ENCODE data around the gene MCTP2. TPM values are rescaled to one million over a fixed set of nuclear protein-coding genes. Genes with fewer than 3 reads are reported as not detected.

Gene MCTP2
- polyA plus RNA-seq, 1 experiment, result 18.1 TPM

- no peaks in the 10 kb centered on the region for H3K27me3 ChIP-seq (ENCODE audit: control insufficient read depth, insufficient read depth, low read length)
- H3K4me3 ChIP-seq (ENCODE audit: low read depth, low read length), result no peak overlapping the region
- ChIA-PET CTCF (no interaction called here), POLR2A (no interaction called here)
- H3K27ac ChIP-seq (ENCODE audit: low read depth, low read length), result no peak overlapping the region
- no peak for DNase-seq (ENCODE audit: low read depth, low spot score)
- H3K9me3 ChIP-seq (ENCODE audit: control insufficient read depth, insufficient read depth, low read length), result no peaks in the 10 kb centered on the region
- TF ChIP-seq CTCF (IDR thresholded peaks at IDR 0.05; ENCODE audit: low read depth, low read length), result no peak
Observed at GRCh38 chr15:94272251-94272898, 41.0 kb downstream of the MCTP2 start.

- POLR2A ChIA-PET, result no interaction called here
- DNase-seq (ENCODE audit: low read depth, low spot score), result no peak
- no peaks in the 10 kb centered on the region for H3K9me3 ChIP-seq (ENCODE audit: control insufficient read depth, insufficient read depth, low read length)
- H3K27me3 ChIP-seq (ENCODE audit: control insufficient read depth, insufficient read depth, low read length), result no peaks in the 10 kb centered on the region
- no peak overlapping the region for H3K27ac ChIP-seq (ENCODE audit: low read depth, low read length)
- H3K4me3 ChIP-seq (ENCODE audit: low read depth, low read length), result no peak overlapping the region
- CTCF ChIA-PET, result interaction anchor here (1.3 to 1.5 kb wide), 2 partner anchors 50 to 154 kb away, joined by 3 read pairs; no protein-coding TSS in a partner anchor
- TF ChIP-seq CTCF (IDR thresholded peaks at IDR 0.05; ENCODE audit: low read depth, low read length), result no peak
Observed at GRCh38 chr15:94273826-94274225, 42.5 kb downstream of the MCTP2 start.

GRCh38 chr15:94274745-94275144, 43.4 kb downstream of the MCTP2 start:
- H3K4me3 ChIP-seq (ENCODE audit: low read depth, low read length), result no peak overlapping the region
- no peak for DNase-seq (ENCODE audit: low read depth, low spot score)
- no peaks in the 10 kb centered on the region for H3K27me3 ChIP-seq (ENCODE audit: control insufficient read depth, insufficient read depth, low read length)
- no peaks in the 10 kb centered on the region for H3K9me3 ChIP-seq (ENCODE audit: control insufficient read depth, insufficient read depth, low read length)
- no peak for TF ChIP-seq CTCF (IDR thresholded peaks at IDR 0.05; ENCODE audit: low read depth, low read length)
- CTCF ChIA-PET, result interaction anchor here (1.3 to 1.5 kb wide), 2 partner anchors 49 to 155 kb away, joined by 3 read pairs; no protein-coding TSS in a partner anchor
- POLR2A ChIA-PET, result no interaction called here
- no peak overlapping the region for H3K27ac ChIP-seq (ENCODE audit: low read depth, low read length)

GRCh38 chr15:94277485-94277884, 46.1 kb downstream of the MCTP2 start:
- Histone ChIP-seq H3K27me3 (ENCODE audit: control insufficient read depth, insufficient read depth, low read length) (no peaks in the 10 kb centered on the region), H3K27ac (ENCODE audit: low read depth, low read length) (no peak overlapping the region), H3K9me3 (ENCODE audit: control insufficient read depth, insufficient read depth, low read length) (no peaks in the 10 kb centered on the region), H3K4me3 (ENCODE audit: low read depth, low read length) (no peak overlapping the region)
- CTCF ChIA-PET, result no interaction called here
- TF ChIP-seq CTCF (IDR thresholded peaks at IDR 0.05; ENCODE audit: low read depth, low read length), result no peak
- POLR2A ChIA-PET, result no interaction called here
- DNase-seq (ENCODE audit: low read depth, low spot score), result no peak

GRCh38 chr15:94279736-94280135, 48.4 kb downstream of the MCTP2 start:
- POLR2A ChIA-PET, result no interaction called here
- CTCF ChIA-PET, result no interaction called here
- no peak for DNase-seq (ENCODE audit: low read depth, low spot score)
- Histone ChIP-seq H3K4me3 (ENCODE audit: low read depth, low read length) (no peak overlapping the region), H3K27ac (ENCODE audit: low read depth, low read length) (no peak overlapping the region), H3K9me3 (ENCODE audit: control insufficient read depth, insufficient read depth, low read length) (no peaks in the 10 kb centered on the region), H3K27me3 (ENCODE audit: control insufficient read depth, insufficient read depth, low read length) (no peaks in the 10 kb centered on the region)
- no peak for TF ChIP-seq CTCF (IDR thresholded peaks at IDR 0.05; ENCODE audit: low read depth, low read length)
